Measurements from ENCODE around the gene ALDH1L1. TPM values are rescaled to one million over a fixed set of nuclear protein-coding genes. Genes with fewer than 3 reads are reported as not detected.

Gene ALDH1L1
- total and polyA plus RNA-seq, 2 of the 8 experiments (the other 6 are each of a cell fraction or from before 2014, with no cell fraction given): 0.98 to 1.6 TPM

- Histone ChIP-seq H3K4ac (replicated peaks; ENCODE audit: insufficient read length, low read depth, low read length) (no peak overlapping the region), H2BK5ac (ENCODE audit: low read depth, low read length) (no peak overlapping the region), H3K23ac (ENCODE audit: insufficient read length) (no peak overlapping the region), H2BK20ac (ENCODE audit: low read length) (no peak overlapping the region), H2BK12ac (ENCODE audit: low read depth, low read length) (no peak overlapping the region), H3K27ac (ENCODE audit: low read depth, low read length) (no peak overlapping the region), H3K36me3 (ENCODE audit: control insufficient read depth in 2 of 4, insufficient read depth in 4 of 4, low read length in 3 of 4) (no peaks in the 10 kb centered on the region), H3K79me1 (ENCODE audit: low read depth, low read length) (no peaks in the 10 kb centered on the region), H4K5ac (ENCODE audit: insufficient read length, low read depth, low read length) (no peak overlapping the region), H2AK5ac (ENCODE audit: low read depth, low read length) (no peak overlapping the region), H4K20me1 (replicated peaks in 1 of 2; ENCODE audit: control insufficient read depth in 1 of 2, insufficient read depth in 2 of 2, low read length in 2 of 2) (no peaks in the 10 kb centered on the region), H3K79me2 (ENCODE audit: control insufficient read depth in 1 of 2, insufficient read depth in 2 of 2, low read length in 2 of 2) (no peaks in the 10 kb centered on the region), H3K9me3 (ENCODE audit: insufficient read depth in 2 of 2, low read depth in 1 of 2, low read length in 1 of 2) (no peaks in the 10 kb centered on the region), H2BK15ac (ENCODE audit: low read length) (no peak overlapping the region; the same call in 1 of the 2 replicates), H3K18ac (ENCODE audit: extremely low read depth, low read length) (no peak overlapping the region), H3K9ac (replicated peaks in 1 of 4; ENCODE audit: extremely low read depth in 1 of 4, low read depth in 3 of 4, low read length in 3 of 4) (no peak overlapping the region), H3K27me3 (replicated peaks in 1 of 4; ENCODE audit: control insufficient read depth in 3 of 4, extremely low read depth in 1 of 4, insufficient read depth in 3 of 4, low read length in 3 of 4) (no peaks in the 10 kb centered on the region; a peak in 1 of 7 replicates), H3K4me1 (replicated peaks in 1 of 4; ENCODE audit: control insufficient read depth in 3 of 4, insufficient read depth in 4 of 4, low read length in 3 of 4) (peaks cover 0 to 15% (median 12%) of the 10 kb centered on the region in 4 experiments; a peak in 6 of 7 replicates), H4K91ac (replicated peaks; ENCODE audit: insufficient read length, low read length) (no peak overlapping the region), H4K8ac (ENCODE audit: extremely low read depth, insufficient read depth, low read length) (no peak overlapping the region), H3K4me3 (ENCODE audit: extremely low read depth in 1 of 4, insufficient read depth in 2 of 4, low read depth in 3 of 4, low read length in 4 of 4) (no peak overlapping the region), H2AFZ (ENCODE audit: low read length) (no peak overlapping the region), H3K56ac (replicated peaks; ENCODE audit: insufficient read length, low read depth, low read length) (no peak overlapping the region), H3K23me2 (ENCODE audit: low read depth, low read length) (no peaks in the 10 kb centered on the region), H2BK120ac (replicated peaks; ENCODE audit: low read depth, low read length) (no peak overlapping the region), H3K14ac (ENCODE audit: insufficient read length) (no peak overlapping the region), H3K4me2 (ENCODE audit: insufficient read depth in 1 of 2, low read depth in 2 of 2, low read length in 2 of 2) (no peak overlapping the region)
- FAIRE-seq: no peak
- ChIA-PET CTCF (ENCODE audit: partially characterized antibody) (interaction anchor here (0.7 kb wide), 1 partner anchor 262 kb away, joined by 4 read pairs; no protein-coding TSS in a partner anchor), POLR2A (ENCODE audit: partially characterized antibody) (no interaction called here)
- WGBS, 2 experiments (ENCODE audit: extremely low coverage in 1 of 2, insufficient coverage in 1 of 2, insufficient read length in 1 of 2, insufficient replicate concordance in 2 of 2, low coverage in 1 of 2, low lambda C conversion rate in 2 of 2, missing lambda C conversion rate in 1 of 2): 81% methylated on average over 7 of the region's 7 CpGs; no CpG with 5 or more reads in 1 of the 2 experiments
- TF ChIP-seq TBP (IDR thresholded peaks at IDR 0.05; ENCODE audit: low read depth, low read length) (no peak), MAFK (IDR thresholded peaks at IDR 0.05; ENCODE audit: low read depth, low read length) (no peak), NANOG (IDR thresholded peaks at IDR 0.05; ENCODE audit: insufficient read depth, low read depth, low read length, poor library complexity, severe bottlenecking) (no peak), POU5F1 (IDR thresholded peaks at IDR 0.05; ENCODE audit: low read depth, low read length) (no peak), HDAC6 (IDR thresholded peaks at IDR 0.05; ENCODE audit: low read depth, low read length) (no peak), CHD1 (IDR thresholded peaks at IDR 0.05; ENCODE audit: low read depth, low read length) (no peak), TAF7 (optimal IDR thresholded peaks at IDR 0.05; ENCODE audit: borderline replicate concordance, low read depth, low read length) (no peak), E2F6 (IDR thresholded peaks at IDR 0.05) (no peak), JUND (IDR thresholded peaks at IDR 0.05; ENCODE audit: low read length) (no peak), ATF2 (IDR thresholded peaks at IDR 0.05; ENCODE audit: low read length) (no peak), SIX5 (IDR thresholded peaks at IDR 0.05; ENCODE audit: low read depth, low read length) (no peak)
- DNase-seq (ENCODE audit: low read depth in 1 of 2, low spot score in 2 of 2): peak in 1 of 2 experiments; percentile 33
These were observed 52.5 kb downstream of the ALDH1L1 start for GRCh38 chr3:126127904-126128303.
